H1 (cell line): Measurements from ENCODE around the gene PARD3. TPM values are rescaled to one million over a fixed set of nuclear protein-coding genes. Genes with fewer than 3 reads are reported as not detected.

Experiments used
- CTCF ChIA-PET: fragments of 300-600 bp; sonication (Branson Sonifier 250); formaldehyde crosslinking; loops from one replicate; lab custom pipeline; 2021; ENCODE audit not compliant: partially characterized antibody; lab: Charles Lee
- POLR2A ChIA-PET: fragments of 300-600 bp; sonication (Branson Sonifier 250); formaldehyde crosslinking; loops from one replicate; lab custom pipeline; 2021; ENCODE audit warnings: inconsistent platforms; ENCODE audit not compliant: partially characterized antibody; lab: Charles Lee
- DNase-seq, 2 experiments: peaks; one replicate each; pipeline versions ENCODE4 v3.0.0 to v3.0.0-alpha.2; 2010 to 2022; ENCODE audit warnings: low spot score in 2 of 2, low read depth in 1 of 2, mixed read lengths in 1 of 2
- FAIRE-seq: peaks from 2 replicates; lab custom pipeline; 2011; peaks lifted over from hg19 to GRCh38; lab: Jason Lieb, UNC
- H2AFZ ChIP-seq: 2 replicates; pipeline ENCODE4 v1.8.1; 2012; ENCODE audit warnings: low read length, inconsistent platforms
- H2AK5ac ChIP-seq: 2 replicates; pipeline ENCODE4 v1.6.1; 2013; ENCODE audit warnings: low read depth, low read length
- H2BK120ac ChIP-seq: replicated peaks from 2 replicates; pipeline ENCODE3; 2013; ENCODE audit warnings: low read depth, low read length, inconsistent platforms
- H2BK12ac ChIP-seq: 2 replicates; pipeline ENCODE4 v1.6.1; 2013; ENCODE audit warnings: low read depth, low read length
- H2BK15ac ChIP-seq: 2 replicates; pipeline ENCODE4 v1.6.1; 2013; ENCODE audit warnings: low read length
- H2BK20ac ChIP-seq: 2 replicates; pipeline ENCODE4 v1.6.1; 2013; ENCODE audit warnings: low read length
- H2BK5ac ChIP-seq: 2 replicates; pipeline ENCODE4 v1.6.1; 2013; ENCODE audit warnings: low read depth, low read length
- H3K14ac ChIP-seq: 2 replicates; pipeline ENCODE4 v1.6.1; 2013; ENCODE audit warnings: inconsistent platforms; ENCODE audit not compliant: insufficient read length
- H3K18ac ChIP-seq: 2 replicates; pipeline ENCODE4 v1.6.1; 2013; ENCODE audit warnings: low read length; ENCODE audit errors: extremely low read depth
- H3K23ac ChIP-seq: 2 replicates; pipeline ENCODE4 v1.6.1; 2013; ENCODE audit warnings: inconsistent platforms; ENCODE audit not compliant: insufficient read length
- H3K23me2 ChIP-seq: 2 replicates; pipeline ENCODE4 v1.6.1; 2013; ENCODE audit warnings: low read depth, low read length
- H3K27ac ChIP-seq: 2 replicates; pipeline ENCODE4 v1.6.1; 2011; ENCODE audit warnings: low read depth, low read length, inconsistent platforms
- H3K27me3 ChIP-seq, 4 experiments: replicated peaks in 1 of 4; 1 replicate in 1 of 4; 2 replicates in 3 of 4; pipeline versions ENCODE4 v1.6.1 to v1.8.1; 2011 to 2013; ENCODE audit warnings: low read length in 3 of 4, mild to moderate bottlenecking in 3 of 4, inconsistent platforms in 2 of 4, mixed read lengths in 2 of 4, moderate library complexity in 1 of 4; ENCODE audit not compliant: control insufficient read depth in 3 of 4, insufficient read depth in 3 of 4; ENCODE audit errors: extremely low read depth in 1 of 4
- H3K36me3 ChIP-seq, 4 experiments: 2 replicates each; pipeline versions ENCODE4 v1.6.1 to v1.8.1; 2011 to 2013; ENCODE audit warnings: mild to moderate bottlenecking in 4 of 4, low read length in 3 of 4, moderate library complexity in 2 of 4, control low read depth in 1 of 4, inconsistent platforms in 1 of 4; ENCODE audit not compliant: insufficient read depth in 4 of 4, control insufficient read depth in 2 of 4
- H3K4ac ChIP-seq: replicated peaks from 2 replicates; pipeline ENCODE3; 2013; ENCODE audit warnings: low read length, low read depth, mixed read lengths, inconsistent platforms; ENCODE audit not compliant: insufficient read length
- H3K4me1 ChIP-seq, 4 experiments: replicated peaks in 1 of 4; 1 replicate in 1 of 4; 2 replicates in 3 of 4; pipeline versions ENCODE4 v1.6.1 to v1.8.1; 2011 to 2013; ENCODE audit warnings: low read length in 3 of 4, inconsistent platforms in 2 of 4, mixed read lengths in 1 of 4; ENCODE audit not compliant: insufficient read depth in 4 of 4, control insufficient read depth in 3 of 4
- H3K4me2 ChIP-seq, 2 experiments: 2 replicates each; pipeline versions ENCODE4 v1.6.1 to v1.8.1; 2011 to 2013; ENCODE audit warnings: low read depth in 2 of 2, low read length in 2 of 2, control low read depth in 1 of 2, inconsistent platforms in 1 of 2, mild to moderate bottlenecking in 1 of 2; ENCODE audit not compliant: insufficient read depth in 1 of 2
- H3K4me3 ChIP-seq, 4 experiments: fragments of 200-600, 300-600 bp in 1 of 4; sonication (generic), shearing (Covaris generic), sonication (Bioruptor Twin) in 1 of 4; 2 replicates each; pipeline versions ENCODE4 v1.5.1 to v1.8.1; 2011 to 2016; ENCODE audit warnings: low read length in 4 of 4, low read depth in 3 of 4, control low read depth in 2 of 4, inconsistent platforms in 2 of 4, mild to moderate bottlenecking in 2 of 4, mixed read lengths in 1 of 4, moderate library complexity in 1 of 4; ENCODE audit not compliant: insufficient read depth in 2 of 4; ENCODE audit errors: extremely low read depth in 1 of 4
- H3K56ac ChIP-seq: replicated peaks from 2 replicates; pipeline ENCODE3; 2013; ENCODE audit warnings: low read depth, mild to moderate bottlenecking, mixed read lengths, low read length, inconsistent platforms; ENCODE audit not compliant: insufficient read length
- H3K79me1 ChIP-seq: 2 replicates; pipeline ENCODE4 v1.6.1; 2013; ENCODE audit warnings: low read depth, low read length, control low read depth
- H3K79me2 ChIP-seq, 2 experiments: 2 replicates each; pipeline versions ENCODE4 v1.6.1 to v1.8.1; 2012 to 2013; ENCODE audit warnings: low read length in 2 of 2, mild to moderate bottlenecking in 2 of 2, inconsistent platforms in 1 of 2; ENCODE audit not compliant: insufficient read depth in 2 of 2, control insufficient read depth in 1 of 2
- H3K9ac ChIP-seq, 4 experiments: replicated peaks in 1 of 4; 1 replicate in 1 of 4; 2 replicates in 3 of 4; pipeline versions ENCODE4 v1.6.1 to v1.8.1; 2011 to 2013; ENCODE audit warnings: low read depth in 3 of 4, low read length in 3 of 4, control low read depth in 2 of 4, mild to moderate bottlenecking in 2 of 4, moderate library complexity in 2 of 4, inconsistent platforms in 1 of 4; ENCODE audit errors: extremely low read depth in 1 of 4
- H3K9me3 ChIP-seq, 2 experiments: 2 replicates each; pipeline versions ENCODE4 v1.6.1 to v1.8.1; 2012 to 2013; ENCODE audit warnings: mild to moderate bottlenecking in 2 of 2, moderate library complexity in 2 of 2, control low read depth in 1 of 2, inconsistent platforms in 1 of 2, low read depth in 1 of 2, low read length in 1 of 2, mixed read lengths in 1 of 2; ENCODE audit not compliant: insufficient read depth in 2 of 2
- H4K20me1 ChIP-seq, 2 experiments: replicated peaks in 1 of 2; 2 replicates each; pipeline versions ENCODE3 to v1.8.1; 2011 to 2013; ENCODE audit warnings: inconsistent platforms in 2 of 2, low read length in 2 of 2, mild to moderate bottlenecking in 1 of 2; ENCODE audit not compliant: insufficient read depth in 2 of 2, control insufficient read depth in 1 of 2
- H4K5ac ChIP-seq: 2 replicates; pipeline ENCODE4 v1.6.1; 2013; ENCODE audit warnings: low read length, low read depth, mixed read lengths, inconsistent platforms; ENCODE audit not compliant: insufficient read length
- H4K8ac ChIP-seq: 2 replicates; pipeline ENCODE4 v1.8.0; 2013; ENCODE audit warnings: mild to moderate bottlenecking, moderate library complexity, low read length, inconsistent platforms; ENCODE audit not compliant: insufficient read depth; ENCODE audit errors: extremely low read depth
- H4K91ac ChIP-seq: replicated peaks from 2 replicates; pipeline ENCODE3; 2013; ENCODE audit warnings: low read length, mixed read lengths, inconsistent platforms; ENCODE audit not compliant: insufficient read length
- BCL11A ChIP-seq, 2 experiments: IDR thresholded peaks; one replicate each; pipeline ENCODE4 v1.6.1; 2011; ENCODE audit warnings: low read depth in 2 of 2, low read length in 2 of 2, mild to moderate bottlenecking in 2 of 2
- BRCA1 ChIP-seq: IDR thresholded peaks from 2 replicates; pipeline ENCODE4 v1.6.1; 2012; ENCODE audit warnings: low read depth, low read length, improper control_type of control experiment
- CHD2 ChIP-seq: IDR thresholded peaks from 2 replicates; pipeline ENCODE4 v1.6.1; 2012; ENCODE audit warnings: low read length, improper control_type of control experiment
- CREB1 ChIP-seq: IDR thresholded peaks from 2 replicates; pipeline ENCODE4 v1.6.1; 2012; ENCODE audit warnings: inconsistent platforms
- EGR1 ChIP-seq: IDR thresholded peaks from 2 replicates; pipeline ENCODE4 v1.6.1; 2011; ENCODE audit warnings: low read depth, low read length, borderline replicate concordance
- EP300 ChIP-seq, 2 experiments: IDR thresholded peaks; 1 replicate in 1 of 2; 2 replicates in 1 of 2; pipeline ENCODE4 v1.6.1; 2011 to 2012; ENCODE audit warnings: low read depth in 2 of 2, low read length in 2 of 2, mild to moderate bottlenecking in 2 of 2, borderline replicate concordance in 1 of 2, inconsistent platforms in 1 of 2, moderate library complexity in 1 of 2
- NANOG ChIP-seq: IDR thresholded peaks from 2 replicates; pipeline ENCODE4 v1.6.1; 2011; ENCODE audit warnings: low read length, low read depth, mild to moderate bottlenecking, inconsistent platforms; ENCODE audit not compliant: insufficient read depth, poor library complexity, severe bottlenecking
- POLR2A ChIP-seq, 2 experiments: IDR thresholded peaks; 1 replicate in 1 of 2; 2 replicates in 1 of 2; pipeline ENCODE4 v1.6.1; 2011; ENCODE audit warnings: low read depth in 2 of 2, low read length in 2 of 2, mild to moderate bottlenecking in 2 of 2; ENCODE audit errors: control extremely low read depth in 1 of 2
- RAD21 ChIP-seq, 2 experiments: IDR thresholded peaks in 1 of 2; conservative IDR thresholded peaks in 1 of 2; 2 replicates each; pipeline ENCODE4 v1.6.1; 2011; ENCODE audit warnings: low read depth in 2 of 2, low read length in 2 of 2, improper control_type of control experiment in 1 of 2, inconsistent platforms in 1 of 2, mild to moderate bottlenecking in 1 of 2, moderate library complexity in 1 of 2
- SIRT6 ChIP-seq: IDR thresholded peaks from one replicate; pipeline ENCODE4 v1.7.1; 2012; ENCODE audit warnings: low read length, inconsistent platforms
- SP2 ChIP-seq: IDR thresholded peaks from 2 replicates; pipeline ENCODE4 v1.6.1; 2012; ENCODE audit warnings: mild to moderate bottlenecking, low read length, inconsistent platforms
- SUZ12 ChIP-seq: fragments of 200-600 bp; sonication (generic); IDR thresholded peaks from 2 replicates; pipeline ENCODE4 v1.6.1; 2012; ENCODE audit warnings: mild to moderate bottlenecking, inconsistent platforms, low read length, moderate library complexity, mixed read lengths
- TBP ChIP-seq: IDR thresholded peaks from 2 replicates; pipeline ENCODE4 v1.6.1; 2011; ENCODE audit warnings: low read depth, low read length, improper control_type of control experiment
- TCF12 ChIP-seq: IDR thresholded peaks from 2 replicates; pipeline ENCODE4 v1.6.1; 2011; ENCODE audit warnings: low read depth, mild to moderate bottlenecking, low read length
- WGBS, 2 experiments: shearing (Covaris generic) in 1 of 2; methylation state at CpG; one replicate each; pipeline versions ENCODE4 v1.1.6 to v1.1.7; 2013 to 2015; ENCODE audit warnings: low lambda C conversion rate in 2 of 2, mixed read lengths in 2 of 2, inconsistent platforms in 1 of 2, low coverage in 1 of 2, missing lambda C conversion rate in 1 of 2; ENCODE audit not compliant: insufficient replicate concordance in 2 of 2, insufficient coverage in 1 of 2, insufficient read length in 1 of 2; ENCODE audit errors: extremely low coverage in 1 of 2, missing lambda C conversion rate in 1 of 2; 5-methylcytosine and 5-hydroxymethylcytosine counted together
- polyA plus RNA-seq, 7 experiments: library from polyadenylated mRNA; depleted of rRNA in 3 of 7; stranded (reverse) in 5 of 7; unstranded in 2 of 7; fragments of >200 nt in 5 of 7; fragments of 200-250 nt in 2 of 7; gene quantifications; 1 replicate in 5 of 7; 2 replicates in 1 of 7; 4 replicates in 1 of 7; pipeline versions ENCODE4 v1.2.1 to v1.2.3, GENCODE V29; 2011 to 2013; ENCODE audit warnings: missing spikeins in 2 of 7, mixed read lengths in 2 of 7
- total RNA-seq: library from RNA; stranded (reverse); fragmentation: NEBNext Ultra II Directional; extraction: Animal tissue kit (Norgen Biotek cat#: 25700); gene quantifications from 2 replicates; pipeline ENCODE4 v1.2.1, GENCODE V29; 2021

The PARD3 gene
- total and polyA plus RNA-seq, 2 of the 8 experiments (the other 6 are each of a cell fraction or from before 2014, with no cell fraction given) = 19.7 to 49.1 TPM

GRCh38 chr10:34386921-34387320 lies 428.2 kb downstream of the PARD3 start:
- no peaks in the 10 kb centered on the region for H3K23me2 ChIP-seq
- DNase-seq (no peak), FAIRE-seq (no peak)
- H2AFZ ChIP-seq = no peak overlapping the region
- H3K4me2 ChIP-seq = no peak overlapping the region
- WGBS, 2 experiments = 90% methylated on average over 3 of the region's 3 CpGs; no CpG with 5 or more reads in 1 of the 2 experiments
- H3K79me1 ChIP-seq = no peaks in the 10 kb centered on the region
- no peak overlapping the region for H2AK5ac ChIP-seq
- no peak overlapping the region for H3K18ac ChIP-seq
- no peak overlapping the region for H3K23ac ChIP-seq
- H2BK15ac ChIP-seq = no peak overlapping the region
- H3K36me3 ChIP-seq = no peaks in the 10 kb centered on the region
- H2BK20ac ChIP-seq = no peak overlapping the region
- CTCF ChIA-PET = no interaction called here
- POLR2A ChIA-PET = no interaction called here
- H3K4ac ChIP-seq = no peak overlapping the region
- no peaks in the 10 kb centered on the region for H3K27me3 ChIP-seq
- H3K14ac ChIP-seq = no peak overlapping the region
- no peak overlapping the region for H4K91ac ChIP-seq
- no peak overlapping the region for H3K56ac ChIP-seq
- H3K27ac ChIP-seq = no peak overlapping the region
- no peak overlapping the region for H3K4me3 ChIP-seq
- no peak overlapping the region for H2BK12ac ChIP-seq
- peaks cover 0 to 1% of the 10 kb centered on the region in 2 experiments for H4K20me1 ChIP-seq
- no peak overlapping the region for H4K5ac ChIP-seq
- H3K79me2 ChIP-seq = no peaks in the 10 kb centered on the region
- H3K4me1 ChIP-seq = no peaks in the 10 kb centered on the region; a peak in 1 of 7 replicates
- H2BK120ac ChIP-seq = no peak overlapping the region
- no peaks in the 10 kb centered on the region for H3K9me3 ChIP-seq
- TF ChIP-seq POLR2A (IDR thresholded peaks at IDR 0.05; ENCODE audit: control extremely low read depth in 1 of 2, low read depth in 2 of 2, low read length in 2 of 2) = no peak
- TF ChIP-seq SIRT6 = no peak
- TF ChIP-seq TBP = no peak
- no peak for TF ChIP-seq BCL11A (IDR thresholded peaks at IDR 0.05; ENCODE audit: low read depth in 2 of 2, low read length in 2 of 2)
- no peak for TF ChIP-seq TCF12
- TF ChIP-seq NANOG = no peak
- no peak for TF ChIP-seq EP300 (IDR thresholded peaks at IDR 0.05; ENCODE audit: borderline replicate concordance in 1 of 2, low read depth in 2 of 2, low read length in 2 of 2)
- TF ChIP-seq EGR1 = no peak
- TF ChIP-seq CHD2 = no peak
- no peak for TF ChIP-seq RAD21 (IDR thresholded peaks at IDR 0.05 in 1 of 2, conservative IDR thresholded peaks at IDR 0.05 in 1 of 2; ENCODE audit: low read depth in 2 of 2, low read length in 2 of 2)
- no peak for TF ChIP-seq CREB1
- no peak for TF ChIP-seq SUZ12
- no peak for TF ChIP-seq SP2
- no peak for TF ChIP-seq BRCA1
- H4K8ac ChIP-seq = no peak overlapping the region
- H2BK5ac ChIP-seq = no peak overlapping the region
- no peak overlapping the region for H3K9ac ChIP-seq
